IMR-90 (cell line): ENCODE results near the gene ELP4. TPM values are rescaled to one million over a fixed set of nuclear protein-coding genes. Genes with fewer than 3 reads are reported as not detected.

ENCODE experiments used
- ATAC-seq: fragments of 200-7000 bp; cut with Tn5 transposase; 2 replicates; pipeline ENCODE4 v1.9.1; 2020; ENCODE audit warnings: low read depth, mild to moderate bottlenecking, moderate library complexity
- BruUV-seq: library from RNA; stranded (reverse); fragments of 400-500 nt; replicated peaks from 2 replicates; lab custom pipeline; 2021; lab: Mats Ljungman, UMichigan
- CTCF ChIA-PET: fragments of 300-600 bp; formaldehyde crosslinking; extraction: SDS; loops from one replicate; lab custom pipeline; 2021; ENCODE audit warnings: antibody characterized with exemption; lab: Yijun Ruan, JAX
- POLR2A ChIA-PET: fragments of 300-600 bp; sonication (Branson Sonifier 250); formaldehyde crosslinking; loops from one replicate; lab custom pipeline; 2022; ENCODE audit warnings: antibody characterized with exemption; ENCODE audit not compliant: unreplicated experiment; lab: Charles Lee
- DNase-seq: peaks from one replicate; pipeline ENCODE4 v3.0.0; 2013
- H2AFZ ChIP-seq: replicated peaks from 2 replicates; pipeline ENCODE3; 2013; ENCODE audit warnings: low read length, mild to moderate bottlenecking; ENCODE audit not compliant: poor library complexity
- H2AK5ac ChIP-seq: 2 replicates; pipeline ENCODE4 v1.6.1; 2013; ENCODE audit warnings: low read depth, low read length, inconsistent platforms
- H2AK9ac ChIP-seq: replicated peaks from 2 replicates; pipeline ENCODE3; 2013; ENCODE audit warnings: mild to moderate bottlenecking, low read depth, low read length, moderate library complexity; ENCODE audit not compliant: poor library complexity
- H2BK120ac ChIP-seq: 2 replicates; pipeline ENCODE4 v1.6.1; 2013; ENCODE audit warnings: low read depth, low read length, inconsistent platforms
- H2BK15ac ChIP-seq: 3 replicates; pipeline ENCODE4 v1.6.1; 2013; ENCODE audit warnings: low read depth, low read length, inconsistent platforms
- H2BK20ac ChIP-seq: 2 replicates; pipeline ENCODE4 v1.6.1; 2013; ENCODE audit warnings: low read depth, mild to moderate bottlenecking, inconsistent platforms, low read length, moderate library complexity
- H2BK5ac ChIP-seq: 2 replicates; pipeline ENCODE4 v1.6.1; 2013; ENCODE audit warnings: mild to moderate bottlenecking, low read depth, low read length, inconsistent platforms; ENCODE audit not compliant: poor library complexity, severe bottlenecking
- H3K14ac ChIP-seq: replicated peaks from 2 replicates; pipeline ENCODE4 v1.6.1; 2013; ENCODE audit warnings: low read depth, low read length, inconsistent platforms
- H3K18ac ChIP-seq: 2 replicates; pipeline ENCODE4 v1.6.1; 2013; ENCODE audit warnings: low read depth, low read length, control low read depth
- H3K23ac ChIP-seq: 2 replicates; pipeline ENCODE4 v1.6.1; 2013; ENCODE audit warnings: low read depth, low read length, inconsistent platforms
- H3K27ac ChIP-seq: 2 replicates; pipeline ENCODE4 v1.5.1; 2013; ENCODE audit warnings: mild to moderate bottlenecking, control low read depth, low read length; ENCODE audit not compliant: insufficient read depth
- H3K27me3 ChIP-seq: 2 replicates; pipeline ENCODE4 v1.6.1; 2013; ENCODE audit warnings: low read length; ENCODE audit not compliant: control insufficient read depth, insufficient read depth
- H3K36me3 ChIP-seq: 2 replicates; pipeline ENCODE4 v1.6.1; 2013; ENCODE audit warnings: low read length, mixed read lengths; ENCODE audit not compliant: control insufficient read depth, insufficient read depth
- H3K4ac ChIP-seq: 2 replicates; pipeline ENCODE4 v1.6.1; 2013; ENCODE audit warnings: low read depth, low read length, inconsistent platforms
- H3K4me1 ChIP-seq: 2 replicates; pipeline ENCODE4 v1.6.1; 2013; ENCODE audit warnings: low read length, mixed read lengths; ENCODE audit not compliant: control insufficient read depth, insufficient read depth
- H3K4me2 ChIP-seq: 2 replicates; pipeline ENCODE4 v1.6.1; 2013; ENCODE audit warnings: low read depth, mild to moderate bottlenecking, control low read depth, low read length, moderate library complexity
- H3K4me3 ChIP-seq: 2 replicates; pipeline ENCODE4 v1.5.1; 2013; ENCODE audit warnings: low read depth, mild to moderate bottlenecking, control low read depth, low read length, moderate library complexity; ENCODE audit not compliant: insufficient read depth
- H3K56ac ChIP-seq: 2 replicates; pipeline ENCODE4 v1.6.1; 2013; ENCODE audit warnings: low read length, inconsistent platforms; ENCODE audit not compliant: insufficient read depth; ENCODE audit errors: extremely low read depth
- H3K79me1 ChIP-seq, 2 experiments: 2 replicates each; pipeline ENCODE4 v1.6.1; 2013; ENCODE audit warnings: low read length in 2 of 2, inconsistent platforms in 1 of 2, low read depth in 1 of 2
- H3K9ac ChIP-seq: 2 replicates; pipeline ENCODE4 v1.6.1; 2013; ENCODE audit warnings: low read depth, low read length, control low read depth
- H3K9me1 ChIP-seq: 2 replicates; pipeline ENCODE4 v1.6.1; 2013; ENCODE audit warnings: low read length, inconsistent platforms; ENCODE audit not compliant: insufficient read depth
- H3K9me3 ChIP-seq: 2 replicates; pipeline ENCODE4 v1.6.1; 2013; ENCODE audit warnings: low read length; ENCODE audit not compliant: control insufficient read depth, insufficient read depth
- H4K20me1 ChIP-seq: 2 replicates; pipeline ENCODE4 v1.6.1; 2013; ENCODE audit warnings: low read length, inconsistent platforms; ENCODE audit not compliant: insufficient read depth
- H4K5ac ChIP-seq: 2 replicates; pipeline ENCODE4 v1.6.1; 2013; ENCODE audit warnings: mild to moderate bottlenecking, low read depth, low read length, control low read depth
- H4K8ac ChIP-seq, 2 experiments: 2 replicates each; pipeline ENCODE4 v1.6.1; 2013; ENCODE audit warnings: low read depth in 2 of 2, low read length in 2 of 2, control low read depth in 1 of 2, inconsistent platforms in 1 of 2
- H4K91ac ChIP-seq: 2 replicates; pipeline ENCODE4 v1.6.1; 2013; ENCODE audit warnings: low read depth, low read length, inconsistent platforms; ENCODE audit not compliant: insufficient read depth
- BHLHE40 ChIP-seq: fragments of 150-350 bp; IDR thresholded peaks from 2 replicates; pipeline ENCODE4 v1.6.1; 2016; ENCODE audit warnings: mild to moderate bottlenecking, low read depth, low read length
- CEBPB ChIP-seq: IDR thresholded peaks from 2 replicates; pipeline ENCODE4 v1.6.1; 2012; ENCODE audit warnings: low read depth, low read length, improper control_type of control experiment
- MAFK ChIP-seq: IDR thresholded peaks from 2 replicates; pipeline ENCODE4 v1.6.1; 2012; ENCODE audit warnings: low read depth, low read length, improper control_type of control experiment
- MAZ ChIP-seq: IDR thresholded peaks from 2 replicates; pipeline ENCODE4 v1.6.1; 2012; ENCODE audit warnings: low read depth, mild to moderate bottlenecking, low read length, improper control_type of control experiment, moderate library complexity, borderline replicate concordance
- POLR2A ChIP-seq: IDR thresholded peaks from 2 replicates; pipeline ENCODE4 v1.6.1; 2012; ENCODE audit warnings: mild to moderate bottlenecking, low read depth, low read length
- RAD21 ChIP-seq: IDR thresholded peaks from 2 replicates; pipeline ENCODE4 v1.6.1; 2012; ENCODE audit warnings: low read length, improper control_type of control experiment
- WGBS, 2 experiments: methylation state at CpG; one replicate each; pipeline versions ENCODE4 v1.1.5 to v1.1.7; 2013; ENCODE audit warnings: missing lambda C conversion rate in 2 of 2; ENCODE audit not compliant: insufficient read length in 1 of 2; ENCODE audit errors: extremely low coverage in 2 of 2; 5-methylcytosine and 5-hydroxymethylcytosine counted together
- dilution Hi-C: fragments of 300-500 bp; cut with HindIII; formaldehyde crosslinking; loops from one replicate; pipeline ENCODE4 v1.14.3; 2018; ENCODE audit warnings: low sequenced_read_pairs; ENCODE audit not compliant: unreplicated experiment
- in situ Hi-C: fragments of 300-500 bp; cut with MboI; formaldehyde crosslinking; loops from 3 replicates; pipeline ENCODE4 v1.14.3; 2019; ENCODE audit warnings: low sequenced_read_pairs, inconsistent platforms, mixed read lengths
- intact Hi-C: fragments of 100-400 bp; cut with micrococcal nuclease; formaldehyde crosslinking; loops from 2 replicates; pipeline ENCODE4 v1.10.0; 2022
- polyA plus RNA-seq, 3 experiments: library from polyadenylated mRNA; depleted of rRNA; stranded (reverse); fragments of >200 nt; gene quantifications; 2 replicates each; pipeline ENCODE4 v1.2.3, GENCODE V29; 2012; ENCODE audit warnings: low replicate concordance in 1 of 3
- total RNA-seq: library from RNA; depleted of rRNA; stranded (reverse); fragments of >200 nt; gene quantifications from 2 replicates; pipeline ENCODE4 v1.2.3, GENCODE V29; 2012

ELP4 gene
- total and polyA plus RNA-seq, 2 of the 4 experiments (the other 2 are of a cell fraction) = 8.4 to 20.4 TPM

DNA sequence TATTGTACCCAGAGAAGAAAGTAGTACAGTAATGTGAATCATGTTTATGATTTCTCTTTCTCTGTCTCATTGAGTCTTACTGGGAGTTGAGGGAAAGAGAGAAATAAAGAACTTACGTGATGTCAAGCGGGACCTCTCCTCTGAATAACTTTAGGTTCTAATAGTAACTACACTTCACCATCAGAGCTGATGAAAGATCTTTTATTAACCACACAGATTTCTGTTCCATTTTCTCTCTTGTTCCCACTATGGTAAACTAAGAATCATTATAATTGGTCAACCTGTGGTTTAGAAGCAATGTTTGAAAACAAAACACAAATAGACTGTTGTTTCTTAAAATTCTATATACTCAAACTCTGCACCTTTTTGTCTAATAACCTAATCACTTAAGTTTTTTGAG, 142.3 kb downstream of the ELP4 start:
- Histone ChIP-seq H3K4me1 (peaks cover 4% of the 10 kb centered on the region; the same call in 1 of the 2 replicates), H3K9me1 (0 out of 2 replicates have a peak, but pooled peaks cover 2% of the 10 kb centered on the region), H3K9me3 (no peaks in the 10 kb centered on the region), H4K20me1 (no peaks in the 10 kb centered on the region), H2BK20ac (no peak overlapping the region), H3K9ac (no peak overlapping the region), H3K4ac (no peak overlapping the region), H2BK15ac (no peak overlapping the region), H2AK9ac (no peak overlapping the region), H3K27ac (no peak overlapping the region), H3K56ac (no peak overlapping the region), H3K14ac (no peak overlapping the region), H3K36me3 (no peaks in the 10 kb centered on the region), H3K27me3 (no peaks in the 10 kb centered on the region), H2BK5ac (no peak overlapping the region), H4K91ac (no peak overlapping the region), H3K4me3 (no peak overlapping the region), H4K5ac (no peak overlapping the region), H3K18ac (no peak overlapping the region), H3K79me1 (no peaks in the 10 kb centered on the region), H3K23ac (no peak overlapping the region), H2AK5ac (no peak overlapping the region), H2AFZ (no peak overlapping the region), H3K4me2 (no peak overlapping the region), H2BK120ac (no peak overlapping the region), H4K8ac (no peak overlapping the region)
- no peak for TF ChIP-seq MAFK
- TF ChIP-seq CEBPB = no peak
- no peak for TF ChIP-seq RAD21
- TF ChIP-seq POLR2A = no peak
- no peak for TF ChIP-seq MAZ
- TF ChIP-seq BHLHE40 = no peak
- BruUV-seq = no TSS peak
- WGBS, 2 experiments = no CpG with 5 or more reads among the region's 2 CpGs
- ChIA-PET CTCF (no interaction called here), POLR2A (no interaction called here)
- intact Hi-C loops (no loop called here), in situ Hi-C loops (no loop called here), dilution Hi-C loops (no loop called here)
- ATAC-seq = no peak
- DNase-seq = no peak
